HG03460 (cell line): ENCODE measurements around the gene MRGPRF.

Experiments
- ATAC-seq: cut with Tn5 transposase; IDR thresholded peaks from one replicate; pipeline ENCODE4 v1.9.1; 2021; ENCODE audit not compliant: unreplicated experiment

The MRGPRF gene

DNA sequence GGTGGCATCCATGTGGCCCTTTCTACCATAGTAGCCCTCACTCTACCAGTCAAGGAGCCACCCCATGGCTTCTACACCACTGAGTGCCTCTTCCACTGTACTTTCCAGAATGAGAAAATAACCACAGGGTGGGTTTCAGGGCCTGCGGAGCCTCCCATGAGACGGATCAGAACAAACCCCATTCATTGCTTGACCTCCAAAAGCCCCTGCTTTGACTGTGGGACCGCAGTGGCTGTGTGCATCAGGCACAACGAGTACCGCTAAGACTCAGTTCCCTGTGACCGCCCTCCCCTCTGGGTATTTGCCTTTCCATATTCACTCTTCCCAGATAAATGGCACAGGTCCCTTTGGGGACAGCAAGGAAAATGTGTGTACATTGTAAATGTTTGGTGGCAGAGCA, 11.5 kb upstream of the MRGPRF start:
- ATAC-seq = no peak

DNA sequence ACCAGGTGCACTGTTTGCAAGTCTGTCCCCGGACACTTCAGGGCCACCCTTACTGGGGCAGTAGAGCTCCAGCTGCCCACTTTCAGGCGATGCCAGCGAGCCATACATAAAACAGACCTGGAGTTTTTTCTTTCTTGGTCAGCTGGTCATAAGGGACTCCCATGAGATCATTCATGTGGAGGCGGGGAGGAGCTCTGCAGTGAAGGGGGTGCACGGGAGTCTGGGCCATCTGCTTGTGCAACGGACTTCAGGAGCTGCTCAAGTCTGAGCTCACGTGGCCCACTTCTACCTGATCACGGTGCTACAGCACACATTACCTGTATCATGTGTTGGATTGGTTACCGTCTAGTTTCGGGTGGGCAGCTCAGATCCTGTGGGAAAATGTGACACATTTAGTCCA, 9.2 kb upstream of the MRGPRF start:
- ATAC-seq = no peak

DNA sequence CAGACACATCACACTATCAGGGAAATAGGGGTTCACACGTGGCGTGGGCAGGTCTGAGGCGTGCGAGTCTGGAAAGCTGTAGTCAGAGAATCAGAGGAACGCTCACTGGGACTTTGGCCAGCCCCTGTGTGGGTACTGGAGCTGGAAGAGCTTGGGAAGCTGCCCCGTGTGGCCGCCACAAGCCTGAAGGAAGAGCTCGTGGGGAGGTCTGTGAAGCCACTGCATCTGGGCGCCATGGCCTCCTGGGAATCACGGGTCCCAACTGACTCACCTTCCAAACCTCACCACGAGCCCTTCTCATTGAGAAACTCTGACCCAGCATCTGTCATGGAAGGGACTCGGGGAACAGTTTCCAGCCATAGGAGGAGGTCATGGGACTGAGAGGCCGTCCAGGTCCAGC, 5.9 kb upstream of the MRGPRF start:
- no peak for ATAC-seq

GRCh38 chr11:69017951-69018350, 4.9 kb upstream of the MRGPRF start:
- ATAC-seq = no peak

GRCh38 chr11:69014898-69015549, 2.0 kb upstream of the MRGPRF start:
- ATAC-seq = no peak

DNA sequence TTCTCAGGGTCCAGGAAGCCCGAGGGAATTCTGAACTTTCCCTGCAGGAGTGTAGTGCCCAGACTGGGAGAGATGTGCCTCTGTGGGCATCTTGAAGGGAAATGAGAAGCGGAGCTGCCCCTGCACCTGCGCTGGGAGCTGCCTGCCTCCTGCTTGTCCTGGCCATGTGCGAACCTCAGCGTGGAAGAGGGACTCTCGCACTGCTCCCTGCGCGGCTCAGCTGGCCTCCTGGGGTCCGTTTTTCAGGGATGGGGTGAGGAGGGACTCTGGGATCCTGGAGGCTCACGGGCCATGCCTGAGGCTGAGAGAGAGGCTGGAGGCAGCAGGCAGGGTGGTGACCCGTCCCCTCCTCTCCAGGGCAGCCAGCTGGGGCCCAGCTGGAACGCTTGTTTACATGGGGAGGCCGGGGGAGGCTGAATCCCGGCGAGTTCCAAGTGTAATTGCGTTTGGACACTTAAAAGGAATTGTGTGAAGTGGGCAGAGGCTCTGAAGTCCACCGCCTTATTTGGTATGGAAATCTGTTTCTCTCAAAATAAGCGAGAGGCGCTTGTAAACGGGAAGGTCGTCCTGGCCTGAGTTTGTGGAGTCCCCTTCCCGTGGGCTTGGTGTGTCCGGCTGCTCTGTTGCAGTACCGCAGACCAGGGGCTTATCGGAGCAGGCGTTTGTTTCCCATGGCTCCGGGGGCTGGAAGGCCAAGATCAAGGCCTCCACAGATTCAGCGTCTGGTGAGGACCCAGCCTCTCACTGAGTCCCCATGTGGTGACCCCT, 1.2 kb upstream of the MRGPRF start:
- ATAC-seq = no peak

GRCh38 chr11:69012092-69013008, 696 bp downstream of the MRGPRF start:
- ATAC-seq = no peak

DNA sequence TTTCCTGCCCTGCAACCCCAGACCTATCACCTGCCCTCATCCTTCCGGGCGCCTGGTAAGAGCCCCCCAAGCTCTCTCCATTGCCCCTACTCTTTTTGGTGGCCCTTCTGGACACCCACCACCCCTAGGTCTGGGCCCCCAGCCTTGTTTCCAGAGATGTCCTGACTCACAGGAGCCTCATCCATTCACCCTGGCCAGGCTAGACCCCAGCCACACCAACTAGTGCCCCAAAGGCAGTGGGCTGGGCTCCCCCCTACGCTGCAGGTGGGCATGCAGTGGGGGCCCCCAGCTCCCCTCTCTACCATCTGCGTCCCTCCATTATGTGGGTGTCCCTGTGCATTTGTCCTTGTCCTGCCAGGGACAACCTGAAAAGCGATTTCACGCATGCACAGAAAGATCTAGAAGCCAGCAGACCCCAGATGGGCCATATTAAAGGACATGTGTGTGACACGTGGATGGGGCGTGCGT, 1.4 kb downstream of the MRGPRF start:
- no peak for ATAC-seq

GRCh38 chr11:69010964-69011623, 2.0 kb downstream of the MRGPRF start:
- ATAC-seq = no peak

DNA sequence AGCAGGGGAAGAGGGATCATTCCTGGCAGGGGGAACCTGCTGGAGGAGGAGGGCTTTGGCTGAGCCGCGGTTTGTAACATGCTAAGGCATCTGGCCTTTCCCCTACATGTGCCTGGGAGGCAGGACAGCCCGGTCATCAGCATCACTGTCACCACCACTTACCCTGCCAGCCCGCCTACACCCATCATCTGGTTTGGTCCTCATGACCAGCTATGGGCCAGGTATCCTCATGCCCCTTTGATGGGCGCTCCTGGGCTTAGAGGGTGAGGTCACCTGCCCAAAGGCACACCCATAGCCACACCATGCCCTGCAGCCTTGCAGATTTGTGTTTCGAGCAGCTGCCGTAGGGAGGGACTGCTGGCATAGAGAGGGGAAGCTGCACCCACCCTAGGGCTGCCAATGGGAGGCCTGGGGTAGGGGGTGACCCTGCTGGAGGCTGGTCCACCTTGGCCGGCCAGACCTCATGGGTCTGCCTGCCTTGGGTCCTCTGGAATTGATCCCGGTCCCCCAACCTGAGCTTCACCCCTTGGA, 2.6 kb downstream of the MRGPRF start:
- ATAC-seq = no peak

DNA sequence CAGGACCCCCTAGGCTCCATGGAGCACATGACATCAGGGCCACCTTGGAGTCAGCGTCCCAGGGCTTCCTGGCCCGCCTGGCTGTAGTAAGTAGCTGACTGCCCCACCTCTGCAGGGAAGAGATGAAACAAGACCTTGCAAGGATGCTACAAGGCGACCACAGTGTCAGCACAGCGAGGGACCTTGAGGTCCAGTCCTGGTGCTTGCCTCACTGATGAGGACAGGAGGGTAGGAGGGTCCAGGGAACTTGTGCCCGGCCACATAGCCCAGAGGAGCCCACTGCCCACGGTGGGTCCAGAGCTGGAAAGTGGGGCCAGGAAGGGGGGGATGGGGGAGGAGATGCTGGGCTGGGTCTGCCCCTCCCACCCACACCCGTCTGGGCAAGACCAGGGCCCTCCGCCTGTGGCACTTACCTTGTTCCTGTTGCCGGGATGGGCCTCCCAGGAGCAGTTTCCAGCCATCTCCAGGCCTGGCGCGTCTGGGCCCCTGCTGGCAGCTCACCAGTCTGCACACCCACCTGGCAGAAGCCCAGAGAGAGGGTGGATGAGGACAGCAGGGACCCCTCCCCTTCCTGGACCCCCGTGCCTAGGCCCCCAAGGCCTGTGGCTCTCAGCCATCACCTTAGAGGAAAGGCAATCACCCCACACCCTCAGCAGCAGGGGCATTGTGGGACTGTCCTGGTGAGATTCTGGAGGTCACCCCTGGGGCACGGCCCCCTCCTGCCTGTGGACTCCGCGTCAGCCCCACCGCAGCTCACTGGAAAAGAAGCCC, 3.4 kb downstream of the MRGPRF start:
- ATAC-seq = no peak

- ATAC-seq = no peak
These were observed 4.2 kb downstream of the MRGPRF start for GRCh38 chr11:69008737-69009440.

DNA sequence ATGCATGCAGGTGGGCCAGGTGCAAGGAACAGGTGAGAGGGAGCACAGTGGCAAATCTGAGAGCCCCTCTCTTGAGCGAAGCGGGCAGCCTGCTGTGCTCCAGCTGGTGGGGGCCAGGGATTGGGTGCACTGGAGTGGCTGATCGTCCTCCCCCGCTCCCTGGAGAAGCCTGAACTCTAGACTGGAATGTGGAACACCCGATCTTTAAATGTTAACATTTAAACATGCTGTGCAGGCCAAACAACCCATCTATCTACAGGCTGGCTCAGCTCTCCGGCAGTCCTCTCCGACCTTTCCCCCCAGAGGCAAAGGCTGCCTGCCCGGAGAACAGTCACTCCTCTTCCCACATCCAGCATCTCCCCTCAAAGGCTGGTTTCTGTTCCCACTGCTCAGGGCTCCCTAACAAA, 5.1 kb downstream of the MRGPRF start:
- no peak for ATAC-seq

- ATAC-seq = no peak
These were observed 6.2 kb downstream of the MRGPRF start for GRCh38 chr11:69006816-69007215.

- no peak for ATAC-seq
These were observed 7.2 kb downstream of the MRGPRF start for GRCh38 chr11:69005631-69006368.

- no peak for ATAC-seq
These were observed 7.8 kb downstream of the MRGPRF start for GRCh38 chr11:69005183-69005630.

GRCh38 chr11:69004411-69005182, 8.4 kb downstream of the MRGPRF start:
- no peak for ATAC-seq

GRCh38 chr11:69003866-69004367, 9.1 kb downstream of the MRGPRF start:
- no peak for ATAC-seq
